ENCODE measurements around the gene TAOK2. TPM values are rescaled to one million over a fixed set of nuclear protein-coding genes. Genes with fewer than 3 reads are reported as not detected.

The TAOK2 gene
- total and polyA plus RNA-seq, 2 of the 13 experiments (the other 11 are each of a cell fraction or from before 2014, with no cell fraction given), result 17.4 to 43.2 TPM

DNA sequence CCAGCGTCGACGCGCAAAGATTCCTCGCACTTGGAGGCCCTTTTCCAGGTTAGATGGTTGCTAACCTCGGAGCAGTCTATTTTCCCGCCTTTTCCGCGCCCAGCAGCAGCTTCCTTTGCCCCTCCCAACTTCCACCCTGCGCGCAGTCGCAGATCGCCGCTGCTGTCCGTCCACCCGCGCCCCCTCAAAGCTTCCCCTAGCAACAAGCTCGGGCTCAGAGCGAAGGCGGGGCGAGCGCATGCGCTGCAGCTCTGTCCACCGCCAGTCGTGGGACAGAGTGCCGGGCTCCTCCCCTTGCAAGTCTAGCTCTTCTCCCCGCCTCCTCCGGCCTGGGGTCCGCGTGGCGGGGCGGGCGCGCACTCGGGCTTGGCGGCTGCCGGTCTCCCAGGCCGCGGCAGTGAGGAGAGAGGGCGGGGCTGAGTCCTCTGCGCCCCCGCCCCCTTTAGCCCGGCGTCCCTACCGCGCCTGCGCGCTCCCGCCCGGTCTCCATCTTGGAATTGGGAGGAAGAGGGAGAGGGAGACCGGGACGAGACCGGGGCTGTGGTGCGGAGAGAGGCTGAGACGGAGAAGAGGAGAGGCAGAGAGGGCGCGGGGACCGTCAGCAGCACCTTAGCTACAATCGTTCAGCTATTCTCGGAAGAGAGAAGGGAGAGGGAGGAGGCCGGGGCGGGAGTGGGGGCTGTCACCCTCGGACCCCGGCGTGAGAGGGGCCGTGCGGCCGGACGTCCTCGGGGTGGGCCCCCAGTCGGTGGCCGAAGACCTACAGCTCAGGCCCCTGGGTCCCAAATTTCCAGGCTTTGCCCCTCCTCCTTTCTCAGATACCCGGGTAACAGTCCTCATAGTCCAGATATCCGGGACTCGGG, at the start of gene TAOK2 (continued):
- TF ChIP-seq, protein P1, sequence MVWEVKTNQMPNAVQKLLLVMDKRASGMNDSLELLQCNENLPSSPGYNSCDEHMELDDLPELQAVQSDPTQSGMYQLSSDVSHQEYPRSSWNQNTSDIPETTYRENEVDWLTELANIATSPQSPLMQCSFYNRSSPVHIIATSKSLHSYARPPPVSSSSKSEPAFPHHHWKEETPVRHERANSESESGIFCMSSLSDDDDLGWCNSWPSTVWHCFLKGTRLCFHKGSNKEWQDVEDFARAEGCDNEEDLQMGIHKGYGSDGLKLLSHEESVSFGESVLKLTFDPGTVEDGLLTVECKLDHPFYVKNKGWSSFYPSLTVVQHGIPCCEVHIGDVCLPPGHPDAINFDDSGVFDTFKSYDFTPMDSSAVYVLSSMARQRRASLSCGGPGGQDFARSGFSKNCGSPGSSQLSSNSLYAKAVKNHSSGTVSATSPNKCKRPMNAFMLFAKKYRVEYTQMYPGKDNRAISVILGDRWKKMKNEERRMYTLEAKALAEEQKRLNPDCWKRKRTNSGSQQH (CRISPR knock-in tag; IDR thresholded peaks at IDR 0.05; ENCODE audit: low read depth), result 0 out of 2 replicates have a peak, but pooled peaks have one; percentile 34
- 0 out of 2 replicates have a peak, but pooled peaks have one; percentile 30 for TF ChIP-seq ZNF331 (CRISPR knock-in tag; IDR thresholded peaks at IDR 0.05)
- no peak for TF ChIP-seq SRSF4 (IDR thresholded peaks at IDR 0.05; ENCODE audit: low read depth, low read length, poor library complexity, severe bottlenecking)
- peak; percentile 99 for TF ChIP-seq MEIS1 (CRISPR knock-in tag; IDR thresholded peaks at IDR 0.05; ENCODE audit: borderline replicate concordance)
- TF ChIP-seq ZSCAN29 (CRISPR knock-in tag; conservative IDR thresholded peaks at IDR 0.05), result peak; percentile 25; the same call in 1 of the 2 replicates
- TF ChIP-seq ZNF430 (CRISPR knock-in tag; IDR thresholded peaks at IDR 0.05), result peak; percentile 90
- peak; percentile 84; the same call in 1 of the 2 replicates for TF ChIP-seq ZNF235 (CRISPR knock-in tag; IDR thresholded peaks at IDR 0.05; ENCODE audit: borderline replicate concordance)
- 0 out of 2 replicates have a peak, but pooled peaks have one; percentile 80 for TF ChIP-seq PBX3 (CRISPR knock-in tag; IDR thresholded peaks at IDR 0.05; ENCODE audit: borderline replicate concordance)
- TF ChIP-seq ZNF773 (CRISPR knock-in tag; IDR thresholded peaks at IDR 0.05; ENCODE audit: borderline replicate concordance), result 0 out of 2 replicates have a peak, but pooled peaks have one; percentile 31
- TF ChIP-seq CBX5 (CRISPR knock-in tag; IDR thresholded peaks at IDR 0.05; ENCODE audit: borderline replicate concordance), result peak; percentile 79; the same call in 1 of the 2 replicates
- TF ChIP-seq ISX (CRISPR knock-in tag; conservative IDR thresholded peaks at IDR 0.05), result peak; percentile 87; the same call in 1 of the 2 replicates
- TF ChIP-seq ZNF414 (CRISPR knock-in tag; IDR thresholded peaks at IDR 0.05), result peak; percentile 65
- TF ChIP-seq ZZZ3 (CRISPR knock-in tag; IDR thresholded peaks at IDR 0.05; ENCODE audit: borderline replicate concordance), result peak; percentile 49; the same call in 1 of the 2 replicates
- peak; percentile 93 for TF ChIP-seq ZFP91 (CRISPR knock-in tag; IDR thresholded peaks at IDR 0.05; ENCODE audit: borderline replicate concordance)
- no peak for TF ChIP-seq IKZF1 (IDR thresholded peaks at IDR 0.05)
- no peak for TF ChIP-seq PAF1 (CRISPR knock-in tag; IDR thresholded peaks at IDR 0.05)
- peak; percentile 92; the same call in 1 of the 2 replicates for TF ChIP-seq ZNF264 (CRISPR knock-in tag; IDR thresholded peaks at IDR 0.05)
- peak; percentile 47 for TF ChIP-seq HDAC2 (CRISPR knock-in tag; IDR thresholded peaks at IDR 0.05)
- TF ChIP-seq GATA4 (IDR thresholded peaks at IDR 0.05; ENCODE audit: borderline replicate concordance, low read depth), result peak; percentile 75
- no peak for TF ChIP-seq ZBTB44 (CRISPR knock-in tag; IDR thresholded peaks at IDR 0.05)
- no peak for TF ChIP-seq ZNF44 (CRISPR knock-in tag; IDR thresholded peaks at IDR 0.05)
- peak; percentile 82 for TF ChIP-seq MEIS2 (CRISPR knock-in tag; IDR thresholded peaks at IDR 0.05)

Measured in HepG2 (cell line).